ENCODE data around the gene LRG1. TPM values are rescaled to one million over a fixed set of nuclear protein-coding genes. Genes with fewer than 3 reads are reported as not detected.

LRG1 gene
- total RNA-seq, 1 experiment from 2014 or later, result 0.08 TPM

DNA sequence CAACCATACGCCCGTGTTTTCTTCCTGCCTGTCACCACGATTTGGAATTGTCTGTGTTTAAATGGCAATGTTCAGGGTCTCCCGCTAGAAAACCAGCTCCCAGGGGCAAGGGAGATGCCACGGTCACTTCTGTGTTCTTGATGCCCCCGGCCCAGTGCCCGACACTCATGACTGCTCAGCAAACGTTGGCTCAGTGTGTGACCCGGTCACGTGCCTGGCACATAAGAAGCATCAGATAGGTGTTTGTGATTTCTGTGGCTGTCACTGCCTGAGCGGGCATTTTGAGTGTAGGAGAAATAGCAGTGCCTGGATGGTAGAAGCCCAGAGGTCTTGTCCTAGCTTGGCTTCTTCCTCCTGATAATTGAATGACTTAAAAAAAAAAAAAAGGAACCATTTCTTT, 52.3 kb downstream of the LRG1 start:
- BruUV-seq (replicated peaks), result no TSS peak
- DNase-seq (ENCODE audit: low read depth, low spot score) (no peak), ATAC-seq (no peak)
- Histone ChIP-seq H3K27me3 (ENCODE audit: control insufficient read depth, insufficient read depth, low read length) (no peaks in the 10 kb centered on the region), H3K4me1 (ENCODE audit: control insufficient read depth, insufficient read depth, low read length) (no peaks in the 10 kb centered on the region), H3K36me3 (ENCODE audit: control insufficient read depth, insufficient read depth, low read length) (no peaks in the 10 kb centered on the region), H3K27ac (ENCODE audit: low read length) (no peak overlapping the region), H3K9me3 (ENCODE audit: control insufficient read depth, insufficient read depth, low read depth, low read length) (no peaks in the 10 kb centered on the region), H3K4me3 (ENCODE audit: low read depth in 2 of 2, low read length in 2 of 2) (no peak overlapping the region)
- TF ChIP-seq, protein P1, sequence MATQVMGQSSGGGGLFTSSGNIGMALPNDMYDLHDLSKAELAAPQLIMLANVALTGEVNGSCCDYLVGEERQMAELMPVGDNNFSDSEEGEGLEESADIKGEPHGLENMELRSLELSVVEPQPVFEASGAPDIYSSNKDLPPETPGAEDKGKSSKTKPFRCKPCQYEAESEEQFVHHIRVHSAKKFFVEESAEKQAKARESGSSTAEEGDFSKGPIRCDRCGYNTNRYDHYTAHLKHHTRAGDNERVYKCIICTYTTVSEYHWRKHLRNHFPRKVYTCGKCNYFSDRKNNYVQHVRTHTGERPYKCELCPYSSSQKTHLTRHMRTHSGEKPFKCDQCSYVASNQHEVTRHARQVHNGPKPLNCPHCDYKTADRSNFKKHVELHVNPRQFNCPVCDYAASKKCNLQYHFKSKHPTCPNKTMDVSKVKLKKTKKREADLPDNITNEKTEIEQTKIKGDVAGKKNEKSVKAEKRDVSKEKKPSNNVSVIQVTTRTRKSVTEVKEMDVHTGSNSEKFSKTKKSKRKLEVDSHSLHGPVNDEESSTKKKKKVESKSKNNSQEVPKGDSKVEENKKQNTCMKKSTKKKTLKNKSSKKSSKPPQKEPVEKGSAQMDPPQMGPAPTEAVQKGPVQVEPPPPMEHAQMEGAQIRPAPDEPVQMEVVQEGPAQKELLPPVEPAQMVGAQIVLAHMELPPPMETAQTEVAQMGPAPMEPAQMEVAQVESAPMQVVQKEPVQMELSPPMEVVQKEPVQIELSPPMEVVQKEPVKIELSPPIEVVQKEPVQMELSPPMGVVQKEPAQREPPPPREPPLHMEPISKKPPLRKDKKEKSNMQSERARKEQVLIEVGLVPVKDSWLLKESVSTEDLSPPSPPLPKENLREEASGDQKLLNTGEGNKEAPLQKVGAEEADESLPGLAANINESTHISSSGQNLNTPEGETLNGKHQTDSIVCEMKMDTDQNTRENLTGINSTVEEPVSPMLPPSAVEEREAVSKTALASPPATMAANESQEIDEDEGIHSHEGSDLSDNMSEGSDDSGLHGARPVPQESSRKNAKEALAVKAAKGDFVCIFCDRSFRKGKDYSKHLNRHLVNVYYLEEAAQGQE (IDR thresholded peaks at IDR 0.05; ENCODE audit: insufficient read depth in 1 of 2, low read depth in 2 of 2, low read length in 1 of 2), result no peak
- TF ChIP-seq, protein P2, sequence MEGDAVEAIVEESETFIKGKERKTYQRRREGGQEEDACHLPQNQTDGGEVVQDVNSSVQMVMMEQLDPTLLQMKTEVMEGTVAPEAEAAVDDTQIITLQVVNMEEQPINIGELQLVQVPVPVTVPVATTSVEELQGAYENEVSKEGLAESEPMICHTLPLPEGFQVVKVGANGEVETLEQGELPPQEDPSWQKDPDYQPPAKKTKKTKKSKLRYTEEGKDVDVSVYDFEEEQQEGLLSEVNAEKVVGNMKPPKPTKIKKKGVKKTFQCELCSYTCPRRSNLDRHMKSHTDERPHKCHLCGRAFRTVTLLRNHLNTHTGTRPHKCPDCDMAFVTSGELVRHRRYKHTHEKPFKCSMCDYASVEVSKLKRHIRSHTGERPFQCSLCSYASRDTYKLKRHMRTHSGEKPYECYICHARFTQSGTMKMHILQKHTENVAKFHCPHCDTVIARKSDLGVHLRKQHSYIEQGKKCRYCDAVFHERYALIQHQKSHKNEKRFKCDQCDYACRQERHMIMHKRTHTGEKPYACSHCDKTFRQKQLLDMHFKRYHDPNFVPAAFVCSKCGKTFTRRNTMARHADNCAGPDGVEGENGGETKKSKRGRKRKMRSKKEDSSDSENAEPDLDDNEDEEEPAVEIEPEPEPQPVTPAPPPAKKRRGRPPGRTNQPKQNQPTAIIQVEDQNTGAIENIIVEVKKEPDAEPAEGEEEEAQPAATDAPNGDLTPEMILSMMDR (IDR thresholded peaks at IDR 0.05), result no peak
- TF ChIP-seq TCF7L2 (IDR thresholded peaks at IDR 0.05; ENCODE audit: low read depth, low read length), result no peak
- TF ChIP-seq POLR2AphosphoS5 (IDR thresholded peaks at IDR 0.05; ENCODE audit: low read depth, low read length), result no peak
- no peak for TF ChIP-seq SIN3A (IDR thresholded peaks at IDR 0.05; ENCODE audit: borderline replicate concordance, insufficient read depth, low read depth, low read length)
- ChIA-PET CTCF (no interaction called here), POLR2A (no interaction called here)
- in situ Hi-C loops (cut with HindIII; ENCODE audit: low pct_unique_long_range_greater_than_20kb, low sequenced_read_pairs) (no loop called here), intact Hi-C loops (cut with micrococcal nuclease; ENCODE audit: unreplicated experiment) (no loop called here)

Other genes starting within 250 kb of the LRG1 start
- not detected for gene TMIGD2, start 237.6 kb downstream of the LRG1 start, total RNA-seq (2021; ENCODE audit: unreplicated experiment)
- 12.1 TPM for gene FSD1, start 235.4 kb downstream of the LRG1 start, total RNA-seq (2021; ENCODE audit: unreplicated experiment)
- gene STAP2, start 201.2 kb downstream of the LRG1 start, total RNA-seq (2021; ENCODE audit: unreplicated experiment), result 10.0 TPM
- 22.9 TPM for gene MPND, start 196.5 kb downstream of the LRG1 start, total RNA-seq (2021; ENCODE audit: unreplicated experiment)
- 57.1 TPM for gene SH3GL1, start 139.5 kb downstream of the LRG1 start, total RNA-seq (2021; ENCODE audit: unreplicated experiment)
- gene CHAF1A, start 137.4 kb downstream of the LRG1 start, total RNA-seq (2021; ENCODE audit: unreplicated experiment), result 45.4 TPM
- gene UBXN6, start 82.2 kb downstream of the LRG1 start, total RNA-seq (2021; ENCODE audit: unreplicated experiment), result 55.6 TPM
- 56.9 TPM for gene HDGFL2, start 67.7 kb downstream of the LRG1 start, total RNA-seq (2021; ENCODE audit: unreplicated experiment)
- 10.2 TPM for gene PLIN4, start 21.6 kb downstream of the LRG1 start, total RNA-seq (2021; ENCODE audit: unreplicated experiment)
- gene PLIN5, start 4.8 kb downstream of the LRG1 start, total RNA-seq (2021; ENCODE audit: unreplicated experiment), result 0.64 TPM
- 5.7 TPM for gene SEMA6B, start 19.6 kb upstream of the LRG1 start, total RNA-seq (2021; ENCODE audit: unreplicated experiment)
- 4.8 TPM for gene TNFAIP8L1, start 99.5 kb upstream of the LRG1 start, total RNA-seq (2021; ENCODE audit: unreplicated experiment)
- gene MYDGF, start 130.3 kb upstream of the LRG1 start, total RNA-seq (2021; ENCODE audit: unreplicated experiment), result 78.1 TPM
- gene DPP9, start 183.8 kb upstream of the LRG1 start, total RNA-seq (2021; ENCODE audit: unreplicated experiment), result 108 TPM